Right cardiac atrium (tissue), 5 donors: ENCODE results near the gene C4BPB. TPM values are rescaled to one million over a fixed set of nuclear protein-coding genes. Genes with fewer than 3 reads are reported as not detected.
A peak's percentile ranks its signal among the peaks of the same experiment; 100 is the strongest.

ENCODE experiments used
- ATAC-seq, 2 donors: fragments of 200-7000 bp; cut with Tn5 transposase; one replicate each; pipeline versions ENCODE4 v1.8.0 to v1.9.1; 2020; ENCODE audit warnings: moderate library complexity in 2 of 2, mild to moderate bottlenecking in 1 of 2
- DNase-seq, 3 donors: peaks; one replicate each; pipeline ENCODE4 v3.0.0-alpha.2; 2020
- H3K27ac ChIP-seq: one replicate; pipeline ENCODE4 v1.5.1; 2013; ENCODE audit warnings: mild to moderate bottlenecking, low read length, control low read depth, moderate library complexity
- H3K27me3 ChIP-seq: one replicate; pipeline ENCODE4 v1.6.1; 2013; ENCODE audit not compliant: control insufficient read depth, insufficient read depth
- H3K4me1 ChIP-seq: one replicate; pipeline ENCODE4 v1.6.1; 2013; ENCODE audit warnings: low read length; ENCODE audit not compliant: control insufficient read depth, insufficient read depth
- H3K4me3 ChIP-seq: one replicate; pipeline ENCODE4 v1.5.1; 2013; ENCODE audit warnings: low read length, control low read depth
- H3K9me3 ChIP-seq: one replicate; pipeline ENCODE4 v1.6.1; 2013; ENCODE audit warnings: low read length; ENCODE audit not compliant: control insufficient read depth
- WGBS: extraction: QIAGEN DNeasy Blood & Tissue Kit; methylation state at CpG from one replicate; pipeline ENCODE4 v1.1.7; 2013; 5-methylcytosine and 5-hydroxymethylcytosine counted together
- intact Hi-C, 4 donors: fragments of 100-400 bp; cut with DNase I; formaldehyde crosslinking; loops; one replicate each; pipeline versions ENCODE4 v1.11.0 to v1.14.0; 2022 to 2023
- polyA plus RNA-seq: library from polyadenylated mRNA; stranded (reverse); fragments of 200-250 nt; gene quantifications from one replicate; pipeline ENCODE4 v1.2.3, GENCODE V29; 2013
- total RNA-seq, 4 donors: library from RNA; stranded (reverse); fragmentation: NEBNext Ultra II Directional; extraction: Animal tissue kit (Norgen Biotek cat#: 25700); gene quantifications; one replicate each; pipeline ENCODE4 v1.2.1, GENCODE V29; 2021
- donor health status: healthy with polysubstance abuse.
- donor health status: DM: no; HTN: yes; CAD: no.
- donor health status: DM: no; HTN: no; CAD: no.
- donor health status: DM: no; HTN: yes; CAD: no; lungs with severe emphysema.
- donor health status: DM: yes; HTN: yes; CAD: no.

Gene C4BPB
- total and polyA plus RNA-seq, 5 donors: 0.05 to 0.43 TPM; not detected in 3

GRCh38 chr1:207084701-207085180 lies 3.9 kb upstream of the C4BPB start:
- intact Hi-C loops: loop anchor here in 3 of 4 donors (5.0 kb wide), 3 partner anchors 323 to 418 kb away; partner anchors contain the start of gene CR1 (in 1 of the 3)
- DNase-seq (no peak), ATAC-seq (peak; percentile 61 to 80)
- no peak overlapping the region for H3K4me3 ChIP-seq
- no peaks in the 10 kb centered on the region for H3K4me1 ChIP-seq
- no peak overlapping the region for H3K27ac ChIP-seq
- H3K27me3 ChIP-seq: no peaks in the 10 kb centered on the region
- no peaks in the 10 kb centered on the region for H3K9me3 ChIP-seq
- WGBS: 22% methylated on average over 8 of the region's 8 CpGs

GRCh38 chr1:207085887-207086286 lies 2.8 kb upstream of the C4BPB start:
- H3K4me1 ChIP-seq: no peaks in the 10 kb centered on the region
- H3K27me3 ChIP-seq: no peaks in the 10 kb centered on the region
- no peak for DNase-seq
- 83% methylated on average over 3 of the region's 3 CpGs for WGBS
- intact Hi-C loops: loop anchor here in 2 of 4 donors (5.0 kb wide), 2 partner anchors 321 to 416 kb away; no protein-coding TSS in a partner anchor
- H3K4me3 ChIP-seq: no peak overlapping the region
- no peak overlapping the region for H3K27ac ChIP-seq
- ATAC-seq: no peak
- no peaks in the 10 kb centered on the region for H3K9me3 ChIP-seq

- 81% methylated on average over 2 of the region's 2 CpGs for WGBS
- Histone ChIP-seq H3K27ac (no peak overlapping the region), H3K4me1 (no peaks in the 10 kb centered on the region), H3K4me3 (no peak overlapping the region), H3K9me3 (no peaks in the 10 kb centered on the region), H3K27me3 (no peaks in the 10 kb centered on the region)
- DNase-seq (no peak), ATAC-seq (no peak)
- intact Hi-C loops: loop anchor here in 2 of 4 donors (5.0 kb wide), 2 partner anchors 319 to 414 kb away; no protein-coding TSS in a partner anchor
Measured at GRCh38 chr1:207088161-207088560, 499 bp upstream of the C4BPB start.

GRCh38 chr1:207089627-207090355 lies 1.1 kb downstream of the C4BPB start:
- Histone ChIP-seq H3K4me1 (no peaks in the 10 kb centered on the region), H3K4me3 (no peak overlapping the region), H3K27ac (no peak overlapping the region), H3K9me3 (no peaks in the 10 kb centered on the region), H3K27me3 (no peaks in the 10 kb centered on the region)
- ATAC-seq: no peak
- 96% methylated on average over 17 of the region's 17 CpGs for WGBS
- intact Hi-C loops: loop anchor here in 2 of 4 donors (5.0 kb wide), 2 partner anchors 318 to 413 kb away; no protein-coding TSS in a partner anchor
- no peak for DNase-seq

- no peaks in the 10 kb centered on the region for H3K9me3 ChIP-seq
- DNase-seq (no peak), ATAC-seq (no peak)
- peaks cover 1% of the 10 kb centered on the region for H3K4me1 ChIP-seq
- intact Hi-C loops: no loop called here
- no peak overlapping the region for H3K27ac ChIP-seq
- 73% methylated on average over 4 of the region's 4 CpGs for WGBS
- no peaks in the 10 kb centered on the region for H3K27me3 ChIP-seq
- no peak overlapping the region for H3K4me3 ChIP-seq
Measured at GRCh38 chr1:207091200-207091908, 2.7 kb downstream of the C4BPB start.

GRCh38 chr1:207093944-207094343 lies 5.3 kb downstream of the C4BPB start:
- Histone ChIP-seq H3K27me3 (no peaks in the 10 kb centered on the region), H3K9me3 (no peaks in the 10 kb centered on the region), H3K27ac (no peak overlapping the region), H3K4me3 (no peak overlapping the region), H3K4me1 (peaks cover 1% of the 10 kb centered on the region)
- DNase-seq (no peak), ATAC-seq (no peak)
- WGBS: 71% methylated on average over 2 of the region's 2 CpGs
- intact Hi-C loops: no loop called here

GRCh38 chr1:207097871-207098324 lies 9.2 kb downstream of the C4BPB start:
- H3K4me3 ChIP-seq: no peak overlapping the region
- H3K9me3 ChIP-seq: no peaks in the 10 kb centered on the region
- H3K4me1 ChIP-seq: peaks cover 1% of the 10 kb centered on the region
- WGBS: 87% methylated on average over 3 of the region's 3 CpGs
- no peaks in the 10 kb centered on the region for H3K27me3 ChIP-seq
- intact Hi-C loops: no loop called here
- DNase-seq (no peak), ATAC-seq (no peak)
- no peak overlapping the region for H3K27ac ChIP-seq

- no peaks in the 10 kb centered on the region for H3K9me3 ChIP-seq
- no peak overlapping the region for H3K4me3 ChIP-seq
- WGBS: 91% methylated on average over 1 of the region's 1 CpG
- ATAC-seq: no peak
- no peaks in the 10 kb centered on the region for H3K4me1 ChIP-seq
- no peaks in the 10 kb centered on the region for H3K27me3 ChIP-seq
- DNase-seq: no peak
- H3K27ac ChIP-seq: no peak overlapping the region
- intact Hi-C loops: no loop called here
Measured at GRCh38 chr1:207101720-207102119, 13.1 kb downstream of the C4BPB start.

GRCh38 chr1:207102146-207102545 lies 13.5 kb downstream of the C4BPB start:
- ATAC-seq (no peak), DNase-seq (no peak)
- H3K27ac ChIP-seq: no peak overlapping the region
- 62% methylated on average over 5 of the region's 5 CpGs for WGBS
- no peaks in the 10 kb centered on the region for H3K4me1 ChIP-seq
- intact Hi-C loops: no loop called here
- no peak overlapping the region for H3K4me3 ChIP-seq
- H3K9me3 ChIP-seq: no peaks in the 10 kb centered on the region
- no peaks in the 10 kb centered on the region for H3K27me3 ChIP-seq

GRCh38 chr1:207102659-207103058 lies 14.0 kb downstream of the C4BPB start:
- no peak overlapping the region for H3K4me3 ChIP-seq
- intact Hi-C loops: no loop called here
- no peaks in the 10 kb centered on the region for H3K9me3 ChIP-seq
- no peaks in the 10 kb centered on the region for H3K4me1 ChIP-seq
- WGBS: 87% methylated on average over 1 of the region's 1 CpG
- DNase-seq: no peak
- H3K27me3 ChIP-seq: no peaks in the 10 kb centered on the region
- ATAC-seq: no peak
- H3K27ac ChIP-seq: no peak overlapping the region

GRCh38 chr1:207103892-207104373 lies 15.3 kb downstream of the C4BPB start, which contains the start of gene C4BPA:
C4BPA (plus strand) TSS chr1:207104233; CDS start chr1:207113026, 8,793 bp downstream.
- ATAC-seq (no peak), DNase-seq (no peak)
- Histone ChIP-seq H3K27me3 (no peaks in the 10 kb centered on the region), H3K4me1 (no peaks in the 10 kb centered on the region), H3K27ac (no peak within 1 kb of the TSS), H3K9me3 (no peaks in the 10 kb centered on the region), H3K4me3 (no peak within 1 kb of the TSS)
- WGBS: 85% methylated on average over 7 of the region's 7 CpGs
- intact Hi-C loops: no loop called here
